MM.1S (cell line): ENCODE data around the gene GTPBP3.

Experiments
- EZH2phosphoT487 ChIP-seq: fragments of 300-600 bp; sonication (generic); IDR thresholded peaks from 2 replicates; pipeline ENCODE4 v1.6.1; 2018; ENCODE audit warnings: antibody characterized with exemption, low read length
- TF ChIP-seq, protein P1 (sequence below): fragments of 300-600 bp; sonication (generic); IDR thresholded peaks from 2 replicates; pipeline ENCODE4 v1.5.1; 2016; ENCODE audit warnings: antibody characterized with exemption, low read length, mixed read lengths

DNA sequence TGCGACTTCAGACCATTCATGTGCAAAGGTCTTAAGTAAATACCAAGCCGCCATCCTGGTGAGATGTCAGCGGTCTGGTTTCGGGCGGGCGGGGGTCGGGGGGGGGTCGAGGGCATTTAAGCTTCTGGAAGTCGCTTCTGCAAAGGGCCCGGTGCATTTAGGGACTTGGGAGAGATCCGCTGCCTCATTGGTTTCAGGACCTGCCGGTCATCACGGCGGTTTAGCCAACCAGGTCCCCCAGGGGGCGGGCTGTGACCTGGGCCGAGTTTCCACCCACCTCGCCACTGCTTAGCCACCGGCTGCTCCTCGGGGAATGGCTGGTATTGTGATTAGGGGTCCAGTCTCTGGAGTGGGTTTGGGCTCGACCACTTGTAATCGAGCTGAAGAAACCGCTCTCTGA is 47.9 kb upstream of the GTPBP3 start:
- TF ChIP-seq, protein P1, sequence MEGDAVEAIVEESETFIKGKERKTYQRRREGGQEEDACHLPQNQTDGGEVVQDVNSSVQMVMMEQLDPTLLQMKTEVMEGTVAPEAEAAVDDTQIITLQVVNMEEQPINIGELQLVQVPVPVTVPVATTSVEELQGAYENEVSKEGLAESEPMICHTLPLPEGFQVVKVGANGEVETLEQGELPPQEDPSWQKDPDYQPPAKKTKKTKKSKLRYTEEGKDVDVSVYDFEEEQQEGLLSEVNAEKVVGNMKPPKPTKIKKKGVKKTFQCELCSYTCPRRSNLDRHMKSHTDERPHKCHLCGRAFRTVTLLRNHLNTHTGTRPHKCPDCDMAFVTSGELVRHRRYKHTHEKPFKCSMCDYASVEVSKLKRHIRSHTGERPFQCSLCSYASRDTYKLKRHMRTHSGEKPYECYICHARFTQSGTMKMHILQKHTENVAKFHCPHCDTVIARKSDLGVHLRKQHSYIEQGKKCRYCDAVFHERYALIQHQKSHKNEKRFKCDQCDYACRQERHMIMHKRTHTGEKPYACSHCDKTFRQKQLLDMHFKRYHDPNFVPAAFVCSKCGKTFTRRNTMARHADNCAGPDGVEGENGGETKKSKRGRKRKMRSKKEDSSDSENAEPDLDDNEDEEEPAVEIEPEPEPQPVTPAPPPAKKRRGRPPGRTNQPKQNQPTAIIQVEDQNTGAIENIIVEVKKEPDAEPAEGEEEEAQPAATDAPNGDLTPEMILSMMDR: no peak
- TF ChIP-seq EZH2phosphoT487: no peak
